Activated gamma-delta T cell treated with Interleukin-2 at 50 U/mL for 16 hours (primary cell): ENCODE measurements around the gene NFE2L1.
"Not testable (repeated sequence)": the region's sequence is repeated elsewhere in the genome, so short reads cannot be mapped to it uniquely, and the experiment has no call there.

Source experiments
- DNase-seq: peaks from one replicate; pipeline ENCODE4 v3.0.0-alpha.2; 2020

Gene NFE2L1

GRCh38 chr17:48051283-48051682, 3.1 kb downstream of the NFE2L1 start:
- no peak for DNase-seq

GRCh38 chr17:48051706-48052486, 3.7 kb downstream of the NFE2L1 start:
- no peak for DNase-seq

GRCh38 chr17:48052956-48053757, 5.0 kb downstream of the NFE2L1 start:
- DNase-seq, result no peak

GRCh38 chr17:48053758-48054237, 5.6 kb downstream of the NFE2L1 start:
- DNase-seq, result no peak

GRCh38 chr17:48054238-48055185, 6.4 kb downstream of the NFE2L1 start:
- no peak for DNase-seq

GRCh38 chr17:48055531-48056245, 7.5 kb downstream of the NFE2L1 start:
- DNase-seq, result no peak

GRCh38 chr17:48056246-48056745, 8.1 kb downstream of the NFE2L1 start:
- DNase-seq, result no peak

GRCh38 chr17:48056879-48057278, 8.7 kb downstream of the NFE2L1 start:
- no peak for DNase-seq

GRCh38 chr17:48057626-48058025, 9.5 kb downstream of the NFE2L1 start:
- DNase-seq, result no peak

GRCh38 chr17:48058393-48059124, 10.4 kb downstream of the NFE2L1 start:
- DNase-seq, result no peak

- DNase-seq, result no peak
Measured at GRCh38 chr17:48059125-48059668, 11.0 kb downstream of the NFE2L1 start.

- no peak for DNase-seq
Measured at GRCh38 chr17:48060249-48060648, 12.1 kb downstream of the NFE2L1 start.

- no peak for DNase-seq
Measured at GRCh38 chr17:48062273-48062672, 14.1 kb downstream of the NFE2L1 start.

- no peak for DNase-seq
Measured at GRCh38 chr17:48064638-48065037, 16.5 kb downstream of the NFE2L1 start.

GRCh38 chr17:48066192-48066591, 18.0 kb downstream of the NFE2L1 start:
- no peak for DNase-seq

GRCh38 chr17:48066656-48067055, 18.5 kb downstream of the NFE2L1 start:
- no peak for DNase-seq

GRCh38 chr17:48067245-48067644, 19.1 kb downstream of the NFE2L1 start:
- DNase-seq, result no peak

GRCh38 chr17:48067808-48068207, 19.6 kb downstream of the NFE2L1 start:
- not testable (repeated sequence) for DNase-seq

- no peak for DNase-seq
Measured at GRCh38 chr17:48068491-48068961, 20.4 kb downstream of the NFE2L1 start.

- no peak for DNase-seq
Measured at GRCh38 chr17:48070195-48070594, 22.0 kb downstream of the NFE2L1 start.

- no peak for DNase-seq
Measured at GRCh38 chr17:48071654-48072053, 23.5 kb downstream of the NFE2L1 start.
